ENCODE data around the gene MVD. TPM values are rescaled to one million over a fixed set of nuclear protein-coding genes. Genes with fewer than 3 reads are reported as not detected.

Gene MVD
- polyA plus RNA-seq, 1 donor (not counting 4 experiments of a cell fraction or from before 2014, with no cell fraction given) = 59.6 TPM

DNA sequence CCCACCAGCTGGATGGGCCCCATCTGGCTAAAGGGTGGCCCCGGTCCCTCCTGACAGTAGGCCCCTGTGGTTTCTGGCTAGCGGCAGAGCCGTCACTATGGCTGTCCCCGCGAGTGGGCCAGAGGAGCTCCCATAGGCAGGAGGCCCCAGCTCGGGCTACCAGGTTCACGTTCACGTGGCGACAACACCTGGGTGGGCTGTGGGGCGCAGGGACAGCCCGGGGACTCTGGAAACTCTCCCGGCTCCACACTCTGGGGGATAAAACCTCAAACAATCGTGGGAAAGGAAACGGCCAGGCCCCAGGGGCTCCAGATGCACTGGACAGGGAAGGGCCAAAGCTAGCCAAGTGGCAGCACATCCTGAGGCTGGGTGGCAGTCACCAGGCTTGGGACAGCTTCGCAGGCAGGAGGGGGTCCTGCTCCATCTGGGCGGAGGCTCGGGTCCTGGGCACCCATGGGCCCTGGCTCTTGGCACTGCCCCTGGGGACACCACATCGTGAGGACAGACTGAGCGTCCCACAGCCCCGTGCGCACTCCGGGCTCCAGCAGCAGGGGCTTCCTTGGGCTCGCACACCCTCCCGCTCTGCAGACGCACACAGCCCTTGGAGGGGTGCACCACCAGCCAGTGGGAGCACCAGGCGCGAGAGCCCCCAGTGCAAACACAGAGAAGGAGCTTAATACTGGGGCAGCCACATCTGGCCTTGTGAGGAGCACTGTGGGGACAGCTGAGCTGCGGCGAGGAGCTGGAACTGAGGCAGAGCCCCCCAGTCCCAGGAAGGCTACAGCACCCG lies 38.9 kb upstream of the MVD start:
- H3K27ac ChIP-seq (ENCODE audit: control insufficient read depth, insufficient read depth, low read length) = no peak overlapping the region

DNA sequence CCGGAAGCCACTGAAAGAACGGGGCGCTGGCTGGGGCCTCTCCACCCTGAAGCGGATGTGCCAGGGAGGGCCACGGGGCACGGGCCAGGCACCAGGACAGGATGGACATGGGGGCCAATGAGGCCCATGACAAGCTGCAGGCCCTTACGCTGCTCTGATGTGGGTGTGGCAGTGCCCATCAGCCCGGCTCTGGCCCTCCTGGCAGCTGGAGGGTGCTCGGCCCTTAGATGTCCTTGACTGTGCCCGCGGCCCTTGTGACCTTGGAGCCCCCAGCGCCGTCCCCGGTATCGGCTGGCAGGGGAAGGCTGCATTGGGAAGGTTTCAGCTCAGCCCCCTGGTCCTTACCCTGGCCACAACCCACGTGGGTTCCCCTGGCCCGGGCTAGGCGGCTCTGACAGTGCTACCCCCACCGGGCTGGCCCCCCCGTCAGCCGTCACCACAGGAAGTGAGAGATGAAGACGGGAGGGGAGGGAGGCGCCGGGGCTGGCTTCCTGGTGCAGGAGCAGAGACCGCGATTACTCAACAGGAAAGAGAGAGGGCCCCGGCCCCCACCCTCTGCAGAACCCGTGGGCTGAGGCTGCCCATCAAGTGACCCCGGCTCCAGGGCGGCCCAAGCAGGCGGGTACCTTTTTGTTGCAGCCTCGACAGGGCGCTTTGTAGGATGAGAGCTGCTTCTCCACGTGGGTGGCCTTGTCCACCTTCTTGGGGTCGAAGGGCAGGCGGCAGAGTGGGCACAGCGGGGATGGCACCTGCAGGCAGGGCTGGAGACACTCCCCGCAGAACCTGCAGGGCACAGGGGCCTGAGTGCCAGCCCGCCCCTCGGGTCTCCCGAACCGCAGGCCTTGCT lies 38.0 kb upstream of the MVD start:
- no peaks in the 10 kb centered on the region for H3K79me2 ChIP-seq (ENCODE audit: control insufficient read depth, insufficient read depth, low read length)
- FAIRE-seq (no peak), DNase-seq (ENCODE audit: low read depth, low spot score) (no peak)
- H3K27ac ChIP-seq (ENCODE audit: control insufficient read depth, insufficient read depth, low read length) = no peak overlapping the region
- no peak overlapping the region for H3K4me3 ChIP-seq (ENCODE audit: control insufficient read depth in 2 of 3, extremely low read depth in 1 of 3, insufficient read depth in 2 of 3, low read depth in 1 of 3, low read length in 3 of 3)
- no peak overlapping the region for H3K9ac ChIP-seq (ENCODE audit: control insufficient read depth, extremely low read depth, insufficient read depth, low read length)
- no peaks in the 10 kb centered on the region for H3K9me1 ChIP-seq (ENCODE audit: control insufficient read depth, extremely low read depth, insufficient read depth, low read length)
- H3K36me3 ChIP-seq (ENCODE audit: control insufficient read depth in 2 of 2, extremely low read depth in 1 of 2, insufficient read depth in 2 of 2, low read length in 2 of 2) = peaks cover 2 to 4% of the 10 kb centered on the region in 2 experiments
- dilution Hi-C loops (cut with MboI; ENCODE audit: extremely low pct_ligation_motif_present, low sequenced_read_pairs) = no loop called here
- no peak overlapping the region for H2AFZ ChIP-seq (ENCODE audit: control insufficient read depth, low read length)
- TF ChIP-seq EZH2 (IDR thresholded peaks at IDR 0.05; ENCODE audit: low read length) = no peak
- TF ChIP-seq, protein P1, sequence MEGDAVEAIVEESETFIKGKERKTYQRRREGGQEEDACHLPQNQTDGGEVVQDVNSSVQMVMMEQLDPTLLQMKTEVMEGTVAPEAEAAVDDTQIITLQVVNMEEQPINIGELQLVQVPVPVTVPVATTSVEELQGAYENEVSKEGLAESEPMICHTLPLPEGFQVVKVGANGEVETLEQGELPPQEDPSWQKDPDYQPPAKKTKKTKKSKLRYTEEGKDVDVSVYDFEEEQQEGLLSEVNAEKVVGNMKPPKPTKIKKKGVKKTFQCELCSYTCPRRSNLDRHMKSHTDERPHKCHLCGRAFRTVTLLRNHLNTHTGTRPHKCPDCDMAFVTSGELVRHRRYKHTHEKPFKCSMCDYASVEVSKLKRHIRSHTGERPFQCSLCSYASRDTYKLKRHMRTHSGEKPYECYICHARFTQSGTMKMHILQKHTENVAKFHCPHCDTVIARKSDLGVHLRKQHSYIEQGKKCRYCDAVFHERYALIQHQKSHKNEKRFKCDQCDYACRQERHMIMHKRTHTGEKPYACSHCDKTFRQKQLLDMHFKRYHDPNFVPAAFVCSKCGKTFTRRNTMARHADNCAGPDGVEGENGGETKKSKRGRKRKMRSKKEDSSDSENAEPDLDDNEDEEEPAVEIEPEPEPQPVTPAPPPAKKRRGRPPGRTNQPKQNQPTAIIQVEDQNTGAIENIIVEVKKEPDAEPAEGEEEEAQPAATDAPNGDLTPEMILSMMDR (optimal IDR thresholded peaks at IDR 0.05 in 1 of 3, IDR thresholded peaks at IDR 0.05 in 1 of 3, conservative IDR thresholded peaks at IDR 0.05 in 1 of 3; ENCODE audit: extremely low read depth in 1 of 3, insufficient read depth in 2 of 3, low read length in 3 of 3) = no peak
- H3K9me3 ChIP-seq (ENCODE audit: control insufficient read depth, low read depth, low read length) = no peaks in the 10 kb centered on the region
- H3K27me3 ChIP-seq (ENCODE audit: control insufficient read depth, extremely low read depth, insufficient read depth, low read length) = no peaks in the 10 kb centered on the region
- peaks cover 7% of the 10 kb centered on the region for H3K4me1 ChIP-seq (ENCODE audit: control insufficient read depth, extremely low read depth, insufficient read depth, low read length)
- no peaks in the 10 kb centered on the region for H4K20me1 ChIP-seq (ENCODE audit: control insufficient read depth, extremely low read depth, insufficient read depth, low read length)
- H3K4me2 ChIP-seq (ENCODE audit: control insufficient read depth, extremely low read depth, insufficient read depth, low read depth, low read length) = no peak overlapping the region

More for the DNA sequence above, 38.9 kb upstream of the MVD start:
- Histone ChIP-seq H3K9me1 (ENCODE audit: control insufficient read depth, extremely low read depth, insufficient read depth, low read length) (no peaks in the 10 kb centered on the region), H3K9ac (ENCODE audit: control insufficient read depth, extremely low read depth, insufficient read depth, low read length) (no peak overlapping the region), H3K4me3 (ENCODE audit: control insufficient read depth in 2 of 3, extremely low read depth in 1 of 3, insufficient read depth in 2 of 3, low read depth in 1 of 3, low read length in 3 of 3) (no peak overlapping the region), H3K36me3 (ENCODE audit: control insufficient read depth in 2 of 2, extremely low read depth in 1 of 2, insufficient read depth in 2 of 2, low read length in 2 of 2) (peaks cover 2 to 4% of the 10 kb centered on the region in 2 experiments), H3K27me3 (ENCODE audit: control insufficient read depth, extremely low read depth, insufficient read depth, low read length) (no peaks in the 10 kb centered on the region), H3K4me1 (ENCODE audit: control insufficient read depth, extremely low read depth, insufficient read depth, low read length) (peaks cover 7% of the 10 kb centered on the region), H3K9me3 (ENCODE audit: control insufficient read depth, low read depth, low read length) (no peaks in the 10 kb centered on the region), H3K4me2 (ENCODE audit: control insufficient read depth, extremely low read depth, insufficient read depth, low read depth, low read length) (no peak overlapping the region), H2AFZ (ENCODE audit: control insufficient read depth, low read length) (no peak overlapping the region), H3K79me2 (ENCODE audit: control insufficient read depth, insufficient read depth, low read length) (peaks cover 4% of the 10 kb centered on the region), H4K20me1 (ENCODE audit: control insufficient read depth, extremely low read depth, insufficient read depth, low read length) (no peaks in the 10 kb centered on the region)
- TF ChIP-seq EZH2 (IDR thresholded peaks at IDR 0.05; ENCODE audit: low read length) = no peak
- TF ChIP-seq, protein P1 (optimal IDR thresholded peaks at IDR 0.05 in 1 of 3, IDR thresholded peaks at IDR 0.05 in 1 of 3, conservative IDR thresholded peaks at IDR 0.05 in 1 of 3; ENCODE audit: extremely low read depth in 1 of 3, insufficient read depth in 2 of 3, low read length in 3 of 3) = no peak
- dilution Hi-C loops (cut with MboI; ENCODE audit: extremely low pct_ligation_motif_present, low sequenced_read_pairs) = no loop called here
- DNase-seq (ENCODE audit: low read depth, low spot score) (no peak), FAIRE-seq (no peak)
